B cell (primary cell): Measurements from ENCODE around the gene SPAG7. TPM values are rescaled to one million over a fixed set of nuclear protein-coding genes. Genes with fewer than 3 reads are reported as not detected.
A peak's percentile ranks its signal among the peaks of the same experiment; 100 is the strongest.

Source experiments
- ATAC-seq: fragments of 200-7000 bp; cut with Tn5 transposase; one replicate; pipeline ENCODE4 v1.10.0; 2021; ENCODE audit warnings: low read depth, mild to moderate bottlenecking, moderate number of reproducible peaks, moderate library complexity
- CTCF ChIA-PET: fragments of 350-600 bp; sonication (Branson Sonifier 250); formaldehyde crosslinking; loops from one replicate; lab custom pipeline; 2021; ENCODE audit warnings: antibody characterized with exemption, inconsistent platforms; lab: Charles Lee
- POLR2A ChIA-PET: fragments of 350-600 bp; sonication (Branson Sonifier 250); formaldehyde crosslinking; loops from one replicate; lab custom pipeline; 2021; ENCODE audit warnings: antibody characterized with exemption; lab: Charles Lee
- DNase-seq: peaks from one replicate; pipeline ENCODE4 v3.0.0; 2013
- H2AFZ ChIP-seq: 2 replicates; pipeline ENCODE4 v1.6.1; 2012; ENCODE audit warnings: mild to moderate bottlenecking, low read depth, low read length; ENCODE audit not compliant: insufficient read depth, poor library complexity, severe bottlenecking
- H3K27ac ChIP-seq, 2 donors: 1 replicate in 1 of 2; 2 replicates in 1 of 2; pipeline ENCODE4 v1.5.1; 2012 to 2013; ENCODE audit warnings: low read length in 2 of 2, mild to moderate bottlenecking in 2 of 2, moderate library complexity in 1 of 2
- H3K27me3 ChIP-seq, 4 experiments: fragments of 200-600 bp in 1 of 4; sonication (generic) in 1 of 4; replicated peaks in 1 of 4; 1 replicate in 2 of 4; 2 replicates in 2 of 4; pipeline versions ENCODE4 v1.6.1 to v1.7.0; 2013 to 2016; ENCODE audit warnings: low read length in 3 of 4, mild to moderate bottlenecking in 2 of 4, mixed read lengths in 1 of 4, moderate library complexity in 1 of 4; ENCODE audit not compliant: insufficient read depth in 4 of 4, control insufficient read depth in 3 of 4; ENCODE audit errors: control extremely low read depth in 1 of 4
- H3K36me3 ChIP-seq, 2 experiments: replicated peaks in 1 of 2; 1 replicate in 1 of 2; 2 replicates in 1 of 2; pipeline versions ENCODE4 v1.6.1 to v1.7.1; 2013; ENCODE audit warnings: low read length in 1 of 2; ENCODE audit not compliant: insufficient read depth in 2 of 2, control insufficient read depth in 1 of 2; ENCODE audit errors: control extremely low read depth in 1 of 2, extremely low read depth in 1 of 2
- H3K4me1 ChIP-seq, 2 donors: fragments of 200-600 bp in 1 of 2; sonication (generic) in 1 of 2; 1 replicate in 1 of 2; 2 replicates in 1 of 2; pipeline versions ENCODE4 v1.5.1 to v1.6.1; 2013 to 2017; ENCODE audit warnings: low read length in 2 of 2; ENCODE audit not compliant: control insufficient read depth in 2 of 2, insufficient read depth in 2 of 2
- H3K4me2 ChIP-seq: replicated peaks from 2 replicates; pipeline ENCODE3; 2012; ENCODE audit warnings: mild to moderate bottlenecking, low read depth, low read length; ENCODE audit not compliant: poor library complexity, severe bottlenecking
- H3K4me3 ChIP-seq, 5 experiments: fragments of 200-600 bp in 1 of 5; sonication (generic) in 1 of 5; 1 replicate in 3 of 5; 2 replicates in 2 of 5; pipeline versions ENCODE4 v1.5.1 to v1.7.0; 2011 to 2016; ENCODE audit warnings: low read length in 4 of 5, mild to moderate bottlenecking in 4 of 5, low read depth in 2 of 5, control low read depth in 1 of 5, moderate library complexity in 1 of 5; ENCODE audit not compliant: insufficient read depth in 1 of 5; ENCODE audit errors: control extremely low read depth in 1 of 5, extremely low read depth in 1 of 5
- H3K79me2 ChIP-seq: fragments of 200-600 bp; sonication (generic); one replicate; pipeline ENCODE4 v1.6.0; 2016; ENCODE audit warnings: low read length; ENCODE audit not compliant: control insufficient read depth, insufficient read depth
- H3K9ac ChIP-seq: fragments of 200-600 bp; sonication (generic); 2 replicates; pipeline ENCODE4 v1.6.1; 2017; ENCODE audit warnings: mild to moderate bottlenecking, low read length, moderate library complexity
- H3K9me3 ChIP-seq, 3 donors: one replicate each; pipeline versions ENCODE4 v1.6.1 to v1.7.1; 2013; ENCODE audit warnings: low read length in 2 of 3; ENCODE audit not compliant: control insufficient read depth in 2 of 3, insufficient read depth in 1 of 3; ENCODE audit errors: control extremely low read depth in 1 of 3
- H4K20me1 ChIP-seq: 2 replicates; pipeline ENCODE4 v1.6.0; 2012; ENCODE audit warnings: mild to moderate bottlenecking, low read length; ENCODE audit not compliant: insufficient read depth, control insufficient read depth, poor library complexity, severe bottlenecking
- H3K27ac Mint-ChIP-seq: one replicate; pipeline ENCODE4 v1.8.0; 2021; ENCODE audit warnings: mixed read lengths
- H3K27me3 Mint-ChIP-seq: one replicate; pipeline ENCODE4 v1.8.0; 2021; ENCODE audit warnings: mixed read lengths
- H3K4me1 Mint-ChIP-seq: one replicate; pipeline ENCODE4 v1.8.0; 2021; ENCODE audit warnings: mixed read lengths
- H3K4me3 Mint-ChIP-seq: one replicate; pipeline ENCODE4 v1.8.0; 2021; ENCODE audit warnings: mixed read lengths
- H3K9me3 Mint-ChIP-seq: one replicate; pipeline ENCODE4 v1.8.0; 2022; ENCODE audit warnings: mixed read lengths; ENCODE audit not compliant: insufficient read depth
- CTCF ChIP-seq: fragments of 200-600 bp; IDR thresholded peaks from one replicate; pipeline ENCODE4 v1.8.0; 2022; ENCODE audit warnings: antibody characterized with exemption, mild to moderate bottlenecking
- EZH2 ChIP-seq: IDR thresholded peaks from 2 replicates; pipeline ENCODE4 v1.6.1; 2012; ENCODE audit warnings: borderline replicate concordance, low read depth, mild to moderate bottlenecking, moderate library complexity, low read length; ENCODE audit not compliant: insufficient read depth, poor library complexity, severe bottlenecking
- WGBS: methylation state at CpG from one replicate; pipeline ENCODE4 v1.1.5; 2013; ENCODE audit warnings: missing lambda C conversion rate; ENCODE audit not compliant: insufficient coverage; 5-methylcytosine and 5-hydroxymethylcytosine counted together
- intact Hi-C: fragments of 100-400 bp; cut with micrococcal nuclease; formaldehyde crosslinking; loops from one replicate; pipeline ENCODE4 v1.10.0; 2022
- polyA plus RNA-seq: library from polyadenylated mRNA; depleted of rRNA; stranded (reverse); fragments of >200 nt; gene quantifications from 2 replicates; pipeline ENCODE4 v1.2.3, GENCODE V29; 2012
- total RNA-seq, 2 donors: library from RNA; stranded (reverse); fragments of 120-200 nt in 1 of 2; gene quantifications; 1 replicate in 1 of 2; 2 replicates in 1 of 2; pipeline versions ENCODE4 v1.2.3 to v1.2.4, GENCODE V29; 2013 to 2022

SPAG7 gene
- total and polyA plus RNA-seq, 2 donors (not counting 1 experiment from before 2014, with no cell fraction given), result 43.4 to 52.5 TPM

- Histone ChIP-seq H3K4me1 (peaks cover 43 to 50% of the 10 kb centered on the region in 2 donors), H3K36me3 (peaks cover 0 to 30% of the 10 kb centered on the region in 2 experiments), H3K27ac (peak within 1 kb of the TSS; percentile 93 to 94), H3K79me2 (peaks cover 49% of the 10 kb centered on the region), H3K27me3 (no peaks in the 10 kb centered on the region), H3K9ac (peak within 1 kb of the TSS; percentile 97), H4K20me1 (peaks cover 43% of the 10 kb centered on the region), H3K9me3 (no peaks in the 10 kb centered on the region), H3K4me2 (peak within 1 kb of the TSS; percentile 98), H2AFZ (peak within 1 kb of the TSS; percentile 97), H3K4me3 (peak within 1 kb of the TSS; percentile 75 to 99 (median 99))
- under 1% methylated on average over 51 of the region's 59 CpGs for WGBS
- POLR2A ChIA-PET, result interaction anchor here (0.5 to 4.9 kb wide), 13 partner anchors 9 to 1945 kb away, joined by 3 to 81 read pairs (median 4); partner anchors contain the start of genes INCA1, KIF1C, RNF167 and SLC25A11
- H3K9me3 Mint-ChIP-seq, result no peaks in the 10 kb centered on the region
- ATAC-seq, result peak; percentile 61
- peak; percentile 94 for DNase-seq
- H3K4me1 Mint-ChIP-seq, result peaks cover 51% of the 10 kb centered on the region
- TF ChIP-seq EZH2 (no peak), CTCF (no peak)
- no peaks in the 10 kb centered on the region for H3K27me3 Mint-ChIP-seq
- intact Hi-C loops, result loop anchor here (1.0 to 10.0 kb wide), 8 partner anchors 8 to 986 kb away; partner anchors contain the start of genes ARRB2, ATP2A3, INCA1 and KIF1C
- CTCF ChIA-PET, result interaction anchor here (1.1 to 3.0 kb wide), 5 partner anchors 8 to 49 kb away, joined by 3 to 16 read pairs (median 4); partner anchors contain the start of genes INCA1, KIF1C, RNF167 and SLC25A11
- H3K27ac Mint-ChIP-seq, result peak within 1 kb of the TSS; percentile 99
- H3K4me3 Mint-ChIP-seq, result peak within 1 kb of the TSS; percentile 98
Measured at GRCh38 chr17:4948166-4948930, 19.3 kb downstream of the SPAG7 start, which contains the start of gene PFN1. TSS of gene PFN1 (minus strand) at chr17:4948530. CDS start at chr17:4948394, 136 bp downstream.
